Stimulated activated CD8-positive, alpha-beta memory T cell treated with anti-CD3 and anti-CD28 coated beads, Interleukin-15, amount 100 ng/mL, for 1 hour (primary cell): ENCODE measurements around the gene TNFRSF1A.
"Not testable (repeated sequence)": the region's sequence is repeated elsewhere in the genome, so short reads cannot be mapped to it uniquely, and the experiment has no call there.

Experiments
- DNase-seq: peaks from one replicate; pipeline ENCODE4 v3.0.0-alpha.2; 2020; ENCODE audit warnings: low read depth

TNFRSF1A gene

GRCh38 chr12:6355491-6356373 lies 13.9 kb upstream of the TNFRSF1A start:
- no peak for DNase-seq

GRCh38 chr12:6354495-6355393 lies 12.9 kb upstream of the TNFRSF1A start:
- no peak for DNase-seq

- no peak for DNase-seq
Measured at GRCh38 chr12:6352193-6353173, 10.6 kb upstream of the TNFRSF1A start.

GRCh38 chr12:6351622-6352021 lies 9.7 kb upstream of the TNFRSF1A start:
- no peak for DNase-seq

GRCh38 chr12:6347367-6348338 lies 5.8 kb upstream of the TNFRSF1A start:
- no peak for DNase-seq

GRCh38 chr12:6346942-6347341 lies 5.1 kb upstream of the TNFRSF1A start:
- DNase-seq, result no peak

- no peak for DNase-seq
Measured at GRCh38 chr12:6346235-6346832, 4.5 kb upstream of the TNFRSF1A start.

GRCh38 chr12:6345319-6346091 lies 3.6 kb upstream of the TNFRSF1A start:
- DNase-seq, result no peak

- DNase-seq, result not testable (repeated sequence)
Measured at GRCh38 chr12:6344101-6344660, 2.3 kb upstream of the TNFRSF1A start.

- no peak for DNase-seq
Measured at GRCh38 chr12:6343518-6343917, 1.6 kb upstream of the TNFRSF1A start.

GRCh38 chr12:6342140-6342889 lies 439 bp upstream of the TNFRSF1A start:
- DNase-seq, result no peak

GRCh38 chr12:6340745-6341416 lies 995 bp downstream of the TNFRSF1A start:
- DNase-seq, result no peak

- no peak for DNase-seq
Measured at GRCh38 chr12:6340032-6340638, 1.7 kb downstream of the TNFRSF1A start.

GRCh38 chr12:6338955-6339354 lies 2.9 kb downstream of the TNFRSF1A start:
- no peak for DNase-seq

GRCh38 chr12:6338536-6338935 lies 3.3 kb downstream of the TNFRSF1A start:
- DNase-seq, result not testable (repeated sequence)

- no peak for DNase-seq
Measured at GRCh38 chr12:6337958-6338433, 3.9 kb downstream of the TNFRSF1A start.
